Fibroblast of skin of right quadriceps (primary cell): ENCODE results near the gene BLOC1S1.
A peak's percentile ranks its signal among the peaks of the same experiment; 100 is the strongest.

Source experiments
- DNase-seq: peaks from one replicate; pipeline ENCODE4 v3.0.0-alpha.2; 2013

BLOC1S1 gene

DNA sequence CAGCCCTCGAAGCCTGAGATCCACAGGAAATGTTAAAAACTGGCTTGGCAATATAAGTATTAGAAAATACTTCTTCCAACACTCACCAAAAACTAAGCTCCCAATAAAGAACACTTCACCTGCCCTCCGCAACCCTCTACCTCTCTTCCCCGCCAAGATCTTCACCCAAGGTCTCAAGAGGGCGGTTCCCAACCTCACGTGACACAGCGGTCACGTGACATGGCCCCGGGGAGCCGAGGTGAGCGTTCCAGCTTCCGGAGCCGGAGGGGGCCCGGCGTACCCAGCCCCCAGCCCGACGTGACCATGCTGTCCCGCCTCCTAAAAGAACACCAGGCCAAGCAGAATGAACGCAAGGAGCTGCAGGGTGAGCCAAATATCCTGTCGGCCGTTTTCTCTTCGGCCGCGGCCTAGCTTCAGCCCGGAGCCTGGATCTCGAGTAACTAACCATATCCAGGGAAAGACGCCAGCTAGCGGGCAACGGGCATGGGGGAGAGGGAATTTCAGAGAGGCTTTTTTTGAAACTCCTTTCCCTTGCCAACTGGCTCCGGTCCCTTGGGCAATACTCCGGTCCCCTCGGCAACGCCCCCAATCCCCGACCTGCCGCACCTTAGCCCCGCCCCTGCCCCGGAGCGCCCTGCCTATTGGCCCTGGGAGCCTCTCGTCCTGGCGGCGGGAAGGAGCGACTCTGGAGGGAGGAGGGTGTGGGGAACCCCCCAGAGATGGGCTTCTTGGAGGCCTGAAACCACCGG lies at the start of gene BLOC1S1:
BLOC1S1 (plus strand) TSS at position 214 of the 749 bp plus-strand sequence; CDS start at position 220, 6 bp downstream.
- DNase-seq = peak; percentile 97

DNA sequence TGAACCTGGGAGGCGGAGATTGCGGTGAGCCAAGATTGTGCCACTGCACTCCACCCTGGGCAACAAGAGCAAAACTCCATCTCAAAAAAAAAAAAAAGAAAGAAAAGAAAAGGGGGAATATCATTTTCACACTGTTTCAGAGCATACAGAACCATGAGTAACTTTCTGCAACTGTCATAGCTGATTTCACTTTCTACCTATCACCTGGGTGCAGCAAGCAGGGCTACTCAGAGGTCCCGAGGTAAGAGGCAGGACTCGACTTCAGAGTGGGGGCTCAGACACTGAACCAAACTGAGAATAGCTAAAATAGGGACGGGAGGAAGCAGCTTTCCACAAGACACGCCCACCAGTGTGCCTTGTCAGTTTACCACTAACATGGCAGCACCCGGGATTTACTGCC lies 49.3 kb upstream of the BLOC1S1 start:
- DNase-seq = no peak

DNA sequence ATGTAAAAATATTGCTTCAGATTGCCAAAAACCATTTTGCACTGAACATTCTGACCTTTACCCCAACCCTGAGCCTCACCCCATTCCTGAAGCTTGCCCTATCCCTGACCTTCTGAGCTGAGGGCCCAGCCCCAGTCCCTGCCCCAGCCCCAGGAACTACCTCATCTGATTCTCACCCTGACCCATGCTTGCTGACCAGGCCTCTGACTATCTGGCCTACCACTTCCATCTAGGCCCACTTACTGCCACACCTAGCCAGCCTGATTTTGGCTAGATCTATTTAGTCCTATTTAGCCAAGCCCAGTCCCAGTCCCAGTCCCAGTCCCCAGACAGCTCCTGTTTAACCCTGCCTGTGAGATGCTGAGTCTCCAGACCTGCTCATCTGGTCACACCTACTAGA lies 45.6 kb upstream of the BLOC1S1 start:
- no peak for DNase-seq

DNA sequence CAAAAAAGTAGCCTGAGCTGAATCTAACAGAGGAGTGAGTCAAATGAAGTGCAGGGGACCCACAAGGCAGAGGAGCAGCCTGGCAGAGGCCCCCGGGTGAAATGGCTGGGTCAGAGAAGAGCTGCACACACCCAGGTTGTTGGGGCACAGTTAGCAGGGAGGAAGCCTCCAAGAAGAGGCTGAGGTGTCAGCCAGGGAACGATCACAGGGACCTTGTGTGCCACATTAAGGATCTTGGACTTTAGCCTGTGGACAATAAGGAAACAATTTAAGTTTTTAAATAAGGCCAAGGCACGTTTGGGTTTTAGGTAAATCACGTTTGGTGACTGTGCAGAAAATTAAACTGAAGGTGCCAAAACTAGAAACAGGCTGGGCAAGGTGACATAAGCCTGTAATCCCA lies 44.1 kb upstream of the BLOC1S1 start:
- DNase-seq = no peak

DNA sequence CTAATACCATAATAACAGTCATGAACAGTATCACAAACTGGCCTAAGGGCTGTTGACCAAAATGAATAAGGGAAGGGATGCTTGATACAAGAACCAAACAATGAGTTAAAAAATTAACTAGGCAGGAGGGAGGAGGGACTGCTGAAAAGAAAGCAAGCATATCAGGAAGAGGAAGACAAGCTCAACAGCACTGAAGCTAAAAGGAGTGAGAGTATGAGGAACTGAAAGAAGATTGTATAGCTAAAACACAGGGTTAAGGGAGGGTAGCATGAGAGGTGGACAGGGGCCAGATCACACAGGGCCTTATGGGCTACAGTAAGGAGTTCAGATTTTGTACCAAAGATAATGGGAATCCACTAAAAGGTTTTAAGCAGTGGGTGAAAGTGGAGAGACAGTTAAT lies 42.2 kb upstream of the BLOC1S1 start:
- DNase-seq = no peak

DNA sequence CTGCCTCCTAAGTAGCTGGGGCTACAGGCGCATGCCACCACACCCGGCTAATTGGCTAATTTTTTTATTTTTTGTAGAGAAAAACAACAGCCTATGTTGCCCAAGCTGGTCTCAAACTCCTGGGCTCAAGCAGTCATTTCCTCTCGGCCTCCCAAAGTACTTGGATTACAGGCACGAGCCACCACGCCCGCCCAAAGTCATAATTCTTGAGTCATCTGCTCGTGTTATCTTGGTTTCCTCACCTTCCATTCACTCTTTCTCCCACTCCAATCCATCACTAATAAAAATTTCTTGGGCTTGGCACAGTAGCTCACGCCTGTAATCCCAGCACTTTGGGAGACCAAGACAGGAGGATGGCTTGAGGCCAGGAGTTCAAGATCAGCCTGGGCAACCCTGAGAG lies 40.2 kb upstream of the BLOC1S1 start:
- no peak for DNase-seq

DNA sequence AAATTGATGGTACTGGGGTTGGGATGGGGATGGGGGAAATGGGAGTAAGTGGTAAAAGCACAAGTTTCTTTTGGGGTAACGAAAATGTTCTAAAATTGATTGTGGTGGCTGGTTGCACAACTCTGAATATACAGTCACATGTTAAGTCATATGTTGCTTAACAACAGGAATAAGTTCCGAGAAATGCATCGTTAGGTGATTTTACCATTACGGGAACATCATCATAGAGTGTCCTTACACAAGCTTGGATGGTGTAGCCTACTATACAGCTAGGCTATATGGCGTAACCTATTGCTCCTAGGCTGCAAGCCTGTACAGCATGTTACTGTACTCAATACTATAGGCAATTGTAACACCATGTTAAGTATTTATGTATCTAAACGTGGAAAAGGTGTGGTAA lies 39.1 kb upstream of the BLOC1S1 start:
- no peak for DNase-seq

DNA sequence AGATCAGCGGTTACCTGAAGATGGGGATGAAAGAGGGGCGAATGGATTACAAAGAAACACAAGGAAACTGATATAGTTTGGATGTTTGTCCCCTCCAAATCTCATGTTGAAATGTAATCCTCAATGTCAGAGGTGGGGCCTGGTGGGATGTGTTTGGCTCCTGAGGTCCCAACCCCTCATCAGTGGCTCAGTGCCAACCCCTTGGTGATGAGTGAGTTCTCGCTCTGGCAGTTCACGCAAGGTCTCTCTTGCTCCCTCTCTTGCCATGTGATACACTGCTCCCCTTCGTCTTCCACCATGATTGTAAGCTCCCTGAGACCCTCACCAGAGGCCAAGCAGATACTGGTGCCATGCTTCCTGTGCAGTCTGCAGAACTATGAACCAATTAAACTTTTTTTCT lies 36.2 kb upstream of the BLOC1S1 start:
- DNase-seq = no peak

DNA sequence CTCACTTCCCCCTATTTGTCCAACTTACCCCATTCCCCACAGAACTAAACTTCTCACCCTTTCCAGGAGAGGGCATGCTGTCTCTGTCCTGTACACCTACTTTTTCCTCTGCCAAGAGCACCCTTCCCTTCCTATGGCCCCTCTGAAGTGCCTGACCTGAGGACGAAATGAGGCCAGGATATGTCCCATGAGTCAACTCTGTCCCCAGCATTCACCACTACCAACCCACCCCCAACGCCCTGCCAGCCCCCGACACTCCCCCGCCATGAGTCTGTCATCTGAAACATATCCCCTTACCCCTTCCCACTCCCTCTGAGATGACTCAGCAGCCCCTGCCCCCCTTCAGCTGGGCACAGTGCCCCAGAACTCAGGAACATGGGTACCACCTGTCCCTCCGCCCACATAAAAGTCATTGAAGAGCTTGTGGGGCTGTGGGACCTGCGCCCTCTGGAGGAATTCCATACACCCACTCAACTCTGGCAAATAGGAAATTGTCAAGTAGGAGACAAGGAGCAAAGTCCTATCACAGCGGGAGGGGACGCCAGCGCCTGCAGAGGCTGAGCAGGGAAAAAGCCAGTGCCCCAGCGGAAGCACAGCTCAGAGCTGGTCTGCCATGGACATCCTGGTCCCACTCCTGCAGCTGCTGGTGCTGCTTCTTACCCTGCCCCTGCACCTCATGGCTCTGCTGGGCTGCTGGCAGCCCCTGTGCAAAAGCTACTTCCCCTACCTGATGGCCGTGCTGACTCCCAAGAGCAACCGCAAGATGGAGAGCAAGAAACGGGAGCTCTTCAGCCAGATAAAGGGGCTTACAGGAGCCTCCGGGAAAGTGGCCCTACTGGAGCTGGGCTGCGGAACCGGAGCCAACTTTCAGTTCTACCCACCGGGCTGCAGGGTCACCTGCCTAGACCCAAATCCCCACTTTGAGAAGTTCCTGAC lies 34.4 kb upstream of the BLOC1S1 start:
- DNase-seq = peak; percentile 56

DNA sequence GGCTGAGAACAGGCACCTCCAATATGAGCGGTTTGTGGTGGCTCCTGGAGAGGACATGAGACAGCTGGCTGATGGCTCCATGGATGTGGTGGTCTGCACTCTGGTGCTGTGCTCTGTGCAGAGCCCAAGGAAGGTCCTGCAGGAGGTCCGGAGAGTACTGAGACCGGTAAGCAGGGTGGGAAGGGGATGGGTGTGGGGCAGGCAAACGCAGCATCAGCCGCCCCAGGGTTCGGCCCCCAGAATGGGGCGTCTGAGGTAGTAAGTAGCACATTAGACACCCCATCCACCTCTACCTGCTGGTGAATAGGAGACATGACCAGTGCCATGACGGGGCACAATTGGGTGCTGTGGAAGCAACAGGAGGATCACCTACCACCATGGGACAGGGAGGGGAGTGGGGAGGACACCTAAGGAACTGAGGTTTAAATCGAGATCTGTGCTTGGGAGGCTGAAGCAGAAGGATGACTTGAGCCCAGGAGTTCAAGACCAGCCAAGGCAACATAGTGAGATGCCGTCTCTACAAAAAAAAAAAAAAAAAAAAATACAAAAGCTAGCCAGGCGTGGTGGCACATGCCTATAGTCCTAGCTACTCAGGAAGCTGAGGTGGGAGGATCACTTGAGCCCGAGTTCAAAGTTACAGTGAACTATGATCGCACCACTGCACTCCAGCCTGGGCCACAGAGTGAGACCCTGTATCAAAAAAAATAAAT lies 33.6 kb upstream of the BLOC1S1 start:
- DNase-seq = no peak

DNA sequence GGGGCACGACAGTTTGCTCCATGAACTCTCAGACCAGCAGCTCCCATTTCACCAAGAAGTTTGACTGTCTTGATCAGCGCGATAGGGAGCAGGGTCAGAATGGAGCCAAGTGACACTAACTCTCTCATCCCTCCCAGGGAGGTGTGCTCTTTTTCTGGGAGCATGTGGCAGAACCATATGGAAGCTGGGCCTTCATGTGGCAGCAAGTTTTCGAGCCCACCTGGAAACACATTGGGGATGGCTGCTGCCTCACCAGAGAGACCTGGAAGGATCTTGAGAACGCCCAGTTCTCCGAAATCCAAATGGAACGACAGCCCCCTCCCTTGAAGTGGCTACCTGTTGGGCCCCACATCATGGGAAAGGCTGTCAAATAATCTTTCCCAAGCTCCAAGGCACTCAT lies 32.2 kb upstream of the BLOC1S1 start:
- DNase-seq = no peak

DNA sequence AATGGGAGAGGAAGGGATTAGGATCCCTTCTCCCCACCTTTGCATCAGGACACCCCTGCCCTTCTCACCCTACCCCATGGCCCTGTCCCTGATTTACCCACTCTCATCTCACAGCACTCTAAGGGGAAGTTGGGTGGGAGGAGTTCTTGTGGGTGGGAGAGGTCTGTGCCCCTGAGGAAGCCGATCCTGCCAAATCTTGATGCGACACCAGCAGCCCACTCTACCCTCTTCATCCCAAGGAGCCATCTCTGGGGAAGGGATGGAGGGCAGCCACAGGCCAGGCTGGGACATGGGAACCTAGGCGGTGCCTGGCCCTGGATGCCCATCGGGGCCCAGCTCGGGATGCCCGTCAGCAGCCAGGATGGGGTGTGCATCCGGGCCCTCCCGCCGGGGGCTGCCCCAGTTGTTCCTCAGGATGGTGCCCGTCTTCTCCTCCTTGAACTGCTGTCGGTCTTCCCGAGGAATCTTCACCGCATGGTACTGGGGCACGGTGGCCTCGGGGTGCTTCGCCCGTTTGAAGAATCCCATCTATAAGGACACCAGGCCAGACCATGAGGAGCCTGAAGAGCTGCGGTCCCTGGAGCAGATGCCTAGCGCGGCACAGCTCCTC lies 31.0 kb upstream of the BLOC1S1 start:
- no peak for DNase-seq

DNA sequence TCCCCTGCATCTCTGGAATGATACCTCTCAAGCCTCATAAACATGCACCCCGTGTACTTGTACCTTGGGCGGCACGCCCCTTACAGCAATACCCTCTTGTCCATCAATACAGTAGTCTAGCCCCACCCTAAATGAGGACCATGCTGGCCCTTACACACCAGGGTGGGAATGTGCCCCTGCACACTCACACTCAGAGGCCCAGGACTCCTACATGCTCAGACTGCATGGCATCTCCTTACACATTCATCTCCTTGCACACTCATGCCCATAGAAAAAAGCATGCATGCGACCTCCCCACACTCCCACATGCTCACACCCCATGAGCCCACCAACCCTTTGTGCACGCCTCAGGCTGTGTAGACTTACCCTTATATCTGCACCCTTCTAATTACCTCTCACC lies 30.2 kb upstream of the BLOC1S1 start:
- no peak for DNase-seq

DNA sequence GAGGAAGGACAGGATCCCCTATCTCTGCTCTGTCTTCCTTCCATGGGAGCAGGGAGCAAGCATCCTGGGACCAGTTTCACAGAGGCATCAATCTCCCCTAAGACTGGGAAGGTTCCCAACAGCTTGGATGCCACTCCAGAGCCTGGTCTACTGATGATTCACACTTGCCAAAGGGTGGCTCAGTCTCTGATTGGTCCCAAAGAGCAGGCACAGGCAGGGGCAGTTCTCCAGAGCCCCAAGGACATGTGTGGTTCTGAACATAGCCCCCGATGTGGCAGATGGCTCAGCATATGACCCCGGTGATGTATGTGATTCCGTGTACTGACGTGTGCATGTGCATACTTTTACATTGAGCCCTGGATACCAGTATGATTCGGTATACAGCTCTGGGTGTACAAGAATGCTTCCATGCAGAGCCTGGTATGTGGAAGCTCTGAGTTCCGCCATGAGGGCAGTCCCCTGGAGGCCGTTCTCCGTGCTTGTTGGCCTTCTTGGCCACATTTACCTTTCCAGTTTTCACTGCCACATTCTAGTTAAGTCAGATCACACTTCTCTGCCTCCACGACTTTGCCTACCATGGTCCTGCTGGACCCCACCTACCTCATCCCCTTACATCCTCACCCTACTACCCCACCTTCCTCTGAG lies 29.4 kb upstream of the BLOC1S1 start:
- DNase-seq = no peak

DNA sequence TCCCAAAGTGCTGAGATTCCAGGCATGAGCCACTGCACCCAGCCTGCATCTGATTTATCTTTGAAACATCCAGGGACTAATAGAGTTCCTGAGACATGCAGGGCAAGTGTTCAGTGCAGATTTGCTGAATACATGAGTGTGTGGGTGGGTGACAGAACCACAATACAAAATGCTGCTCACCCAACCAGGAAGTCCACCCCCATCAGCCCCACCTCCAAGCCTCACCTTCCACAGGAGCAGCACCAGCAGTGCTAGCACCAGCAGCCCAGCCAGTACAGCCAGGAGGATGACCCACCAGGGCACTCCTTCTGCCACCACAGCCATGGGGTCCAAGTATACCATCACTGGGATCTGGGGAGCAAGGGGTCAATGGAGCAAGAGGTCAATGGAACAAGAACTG lies 28.1 kb upstream of the BLOC1S1 start:
- no peak for DNase-seq

DNA sequence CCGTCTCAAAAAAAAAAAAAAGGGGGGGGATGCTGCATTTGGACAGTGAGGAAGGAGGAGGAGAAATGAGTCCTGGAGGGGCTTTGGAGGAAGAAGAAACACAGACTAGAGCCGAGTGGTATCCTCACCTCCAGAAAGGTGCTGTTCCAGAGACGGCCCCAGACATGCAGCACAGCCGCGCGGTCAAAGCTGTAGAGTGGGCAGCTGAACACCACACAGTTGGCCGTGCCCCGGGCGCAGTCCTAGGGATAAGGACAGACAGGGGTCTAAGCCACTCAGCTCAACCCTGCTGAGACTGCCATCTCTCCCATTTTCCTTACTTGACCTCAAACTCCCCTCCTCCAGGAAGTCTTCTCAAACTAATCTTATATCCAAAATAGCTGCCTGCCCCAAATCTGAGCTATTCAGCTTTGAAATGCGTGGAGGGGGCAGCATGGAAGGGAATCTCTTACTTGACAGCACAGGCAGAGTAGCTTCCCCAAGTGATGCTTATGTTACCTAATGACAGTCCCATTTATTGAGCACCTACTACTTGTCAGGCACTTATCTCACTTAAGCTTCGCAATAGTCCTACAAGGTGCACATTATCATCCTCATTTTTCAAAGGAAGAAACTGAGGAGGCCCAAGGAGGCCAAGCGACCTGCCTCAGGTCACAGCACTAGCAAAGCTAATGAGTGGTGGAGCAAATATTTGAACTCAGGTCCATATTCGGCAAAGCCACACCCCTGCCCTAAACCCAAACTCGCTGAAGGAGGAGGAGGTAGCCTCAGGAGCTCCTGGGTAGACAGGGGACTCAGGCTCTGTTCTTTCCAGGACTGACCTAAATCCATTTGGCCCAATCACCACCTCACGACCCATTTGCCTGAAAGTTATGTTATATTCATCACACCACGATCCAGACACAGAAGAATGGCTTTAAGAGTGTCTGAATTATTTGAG lies 26.9 kb upstream of the BLOC1S1 start:
- no peak for DNase-seq

DNA sequence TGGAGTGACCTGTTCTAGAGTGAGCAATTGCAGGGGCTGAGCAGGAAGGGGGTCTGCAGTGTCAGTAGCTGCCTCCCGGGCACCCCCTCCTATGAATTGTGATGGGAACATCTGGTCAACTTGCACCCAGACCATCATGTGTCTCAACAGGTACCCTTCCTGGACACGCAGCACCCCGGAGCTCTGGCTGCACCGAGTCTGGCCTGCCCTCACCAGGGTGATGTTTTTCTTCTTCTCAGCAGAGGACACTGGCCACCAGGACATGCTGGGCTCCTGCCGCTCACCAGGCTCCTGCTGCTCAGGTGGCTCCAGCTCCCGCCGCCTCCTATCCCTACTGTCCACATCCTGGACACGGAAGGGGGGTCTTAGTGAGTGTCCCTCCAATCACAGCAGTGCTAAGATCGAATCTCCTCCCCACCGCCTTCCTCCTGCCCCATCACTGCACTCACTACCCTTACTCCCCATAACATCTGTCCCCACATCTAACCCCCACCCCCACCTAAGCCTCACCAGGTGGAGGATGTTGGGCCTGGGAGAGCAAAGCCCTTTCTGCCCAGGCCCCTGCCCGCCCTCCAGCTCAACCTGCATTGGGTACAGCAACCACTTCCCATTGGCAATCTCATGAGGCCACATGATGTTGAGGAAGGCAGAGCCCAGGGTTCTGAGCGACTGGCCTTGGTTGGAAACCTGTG lies 23.1 kb upstream of the BLOC1S1 start:
- DNase-seq = no peak

DNA sequence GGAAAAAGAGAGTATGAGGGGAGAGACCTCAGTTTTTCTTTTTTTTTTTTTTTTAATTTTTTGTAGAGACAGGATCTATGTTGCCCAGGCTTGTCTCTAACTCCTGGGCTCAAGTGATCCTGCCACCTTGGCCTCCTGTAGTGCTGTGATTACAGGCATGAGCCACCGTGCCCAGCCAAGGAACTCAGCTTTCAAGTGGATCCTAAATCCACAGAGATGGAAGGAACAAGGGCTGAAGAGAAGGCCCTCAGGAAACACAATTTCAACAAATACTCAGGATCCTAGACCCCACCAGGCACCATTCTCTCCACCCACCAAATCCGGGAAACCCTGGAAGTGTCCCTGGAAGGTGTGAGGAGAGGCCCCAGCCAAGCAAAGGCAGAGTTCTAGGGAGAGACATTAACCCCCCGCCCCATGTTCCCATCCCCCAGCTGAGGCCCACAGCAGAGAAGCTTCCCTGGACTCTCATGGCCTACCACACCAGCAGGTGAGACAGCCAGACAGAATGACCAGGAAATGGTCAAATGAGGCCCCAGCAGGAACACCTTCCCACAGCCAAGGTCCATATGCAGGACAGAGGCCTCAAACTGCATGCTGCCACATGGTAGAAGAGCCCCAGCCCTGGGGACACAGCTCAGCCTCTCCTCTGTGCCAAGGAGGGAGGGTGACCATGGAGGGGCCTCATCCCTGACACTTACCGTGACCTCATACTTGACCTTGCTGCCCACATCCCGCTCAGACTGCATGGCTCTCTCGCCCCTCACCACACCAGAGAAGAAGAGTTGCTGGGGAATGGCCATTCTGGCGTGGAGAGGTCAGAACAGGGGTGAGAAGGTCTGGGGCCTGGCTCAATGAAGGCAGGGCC lies 22.3 kb upstream of the BLOC1S1 start:
- no peak for DNase-seq

DNA sequence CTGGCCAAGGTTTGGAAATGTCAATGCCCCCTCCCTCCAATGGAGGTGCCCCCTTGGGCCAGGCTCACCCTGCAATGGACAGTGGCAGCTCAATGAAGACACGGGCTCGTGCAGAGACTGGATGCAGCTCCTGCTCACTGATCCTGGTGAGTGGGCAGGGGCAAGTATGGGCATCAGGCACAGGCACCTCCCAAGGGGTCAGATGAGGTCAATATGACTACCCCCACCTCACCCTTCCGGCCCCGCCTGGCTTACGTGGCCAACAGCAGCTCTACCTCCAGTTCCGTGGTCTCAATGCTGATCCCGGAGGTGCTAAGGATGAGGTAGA lies 21.7 kb upstream of the BLOC1S1 start:
- no peak for DNase-seq

DNA sequence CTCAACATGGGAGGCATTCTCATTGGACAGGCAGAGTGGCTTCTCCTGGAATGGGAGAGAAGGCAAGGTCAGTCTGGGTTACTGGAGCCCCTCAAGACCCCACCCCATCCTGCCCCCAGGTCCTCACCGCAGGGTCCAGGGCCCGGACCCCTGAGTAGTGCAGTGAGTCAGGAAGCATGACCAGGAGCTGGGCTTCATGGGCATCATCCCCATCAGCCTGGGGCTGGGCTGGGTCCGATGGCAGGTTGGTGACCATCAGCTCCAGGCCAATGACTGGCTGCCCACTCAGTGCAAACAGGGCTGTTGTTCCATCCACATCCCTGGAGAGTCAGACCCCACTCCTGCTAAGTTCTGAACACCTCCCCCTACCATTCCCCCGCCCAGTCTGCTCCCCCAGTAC lies 21.2 kb upstream of the BLOC1S1 start:
- DNase-seq = no peak
